Measurements from ENCODE around the gene CDK8.

DNA sequence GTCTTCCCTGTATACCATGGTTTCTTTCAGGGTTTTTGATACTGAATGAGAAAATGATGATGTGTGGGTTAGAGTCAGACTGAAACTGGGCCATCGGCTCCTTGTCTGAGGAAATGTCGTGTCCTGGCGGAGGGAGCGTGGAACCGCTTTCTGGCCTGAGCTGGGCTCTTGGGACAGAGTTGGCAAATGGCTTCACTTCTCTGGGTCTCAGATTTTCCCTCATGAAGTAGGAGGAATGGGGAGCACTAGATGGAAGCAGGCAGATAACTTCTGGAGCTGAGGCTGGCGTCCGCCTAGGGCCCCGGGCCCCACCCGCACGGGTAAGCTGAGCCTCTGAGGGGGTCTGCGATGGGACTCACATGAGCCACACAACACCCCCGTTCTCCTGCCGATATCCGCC is 170.3 kb downstream of the CDK8 start:
- no peak for TF ChIP-seq POLR2A (IDR thresholded peaks at IDR 0.05)
- TF ChIP-seq, protein P1, sequence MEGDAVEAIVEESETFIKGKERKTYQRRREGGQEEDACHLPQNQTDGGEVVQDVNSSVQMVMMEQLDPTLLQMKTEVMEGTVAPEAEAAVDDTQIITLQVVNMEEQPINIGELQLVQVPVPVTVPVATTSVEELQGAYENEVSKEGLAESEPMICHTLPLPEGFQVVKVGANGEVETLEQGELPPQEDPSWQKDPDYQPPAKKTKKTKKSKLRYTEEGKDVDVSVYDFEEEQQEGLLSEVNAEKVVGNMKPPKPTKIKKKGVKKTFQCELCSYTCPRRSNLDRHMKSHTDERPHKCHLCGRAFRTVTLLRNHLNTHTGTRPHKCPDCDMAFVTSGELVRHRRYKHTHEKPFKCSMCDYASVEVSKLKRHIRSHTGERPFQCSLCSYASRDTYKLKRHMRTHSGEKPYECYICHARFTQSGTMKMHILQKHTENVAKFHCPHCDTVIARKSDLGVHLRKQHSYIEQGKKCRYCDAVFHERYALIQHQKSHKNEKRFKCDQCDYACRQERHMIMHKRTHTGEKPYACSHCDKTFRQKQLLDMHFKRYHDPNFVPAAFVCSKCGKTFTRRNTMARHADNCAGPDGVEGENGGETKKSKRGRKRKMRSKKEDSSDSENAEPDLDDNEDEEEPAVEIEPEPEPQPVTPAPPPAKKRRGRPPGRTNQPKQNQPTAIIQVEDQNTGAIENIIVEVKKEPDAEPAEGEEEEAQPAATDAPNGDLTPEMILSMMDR (IDR thresholded peaks at IDR 0.05), result no peak

Measured in vagina (tissue), 2 donors.